Measurements from ENCODE around the gene UNKL.

UNKL gene

DNA sequence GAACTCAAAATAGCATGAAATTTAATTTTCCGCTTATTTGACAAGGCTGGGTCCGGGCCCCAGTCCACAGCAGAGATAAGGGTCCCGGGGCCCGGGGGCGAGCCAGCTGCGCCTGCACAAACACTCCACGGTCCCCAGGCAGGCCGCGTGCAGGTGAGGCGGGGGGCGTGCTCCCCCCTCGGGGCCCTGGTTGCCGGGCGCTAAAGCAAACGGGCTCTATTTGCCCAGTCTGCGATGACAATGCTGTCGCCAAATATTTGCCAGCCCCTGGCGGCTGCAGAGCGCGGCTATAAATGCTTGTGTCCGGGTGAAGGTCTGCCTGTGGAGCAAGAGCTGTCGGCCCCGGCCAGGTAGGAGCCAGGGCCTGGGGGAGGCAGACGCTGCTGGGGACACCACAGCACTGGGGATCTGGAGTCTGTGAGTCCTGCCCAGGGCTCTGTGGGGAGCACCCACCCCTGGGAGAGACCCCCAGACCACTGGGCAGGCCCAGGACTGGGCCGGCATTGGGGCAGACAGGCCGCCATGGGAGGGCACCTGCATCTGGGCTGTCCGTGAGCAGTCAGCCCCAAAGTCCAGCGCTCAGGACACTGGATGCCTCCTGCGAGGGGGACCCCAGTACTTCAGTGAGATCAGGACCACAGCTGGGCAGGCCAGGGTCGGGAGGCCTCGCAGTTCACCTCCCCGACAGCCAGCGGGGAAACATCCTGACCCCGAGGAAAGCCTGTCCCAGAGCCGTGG, 16.4 kb upstream of the UNKL start, which contains the start of gene PERCC1:
Gene PERCC1, plus strand, starts transcription at position 320 of the 738 bp plus-strand sequence. CDS start 1,516 bp downstream, outside the sequence.
- TF ChIP-seq POLR2A (IDR thresholded peaks at IDR 0.05; ENCODE audit: low read length) (no peak), GATA1 (IDR thresholded peaks at IDR 0.05; ENCODE audit: low read depth, low read length) (no peak)
- DNase-seq, result no peak

DNA sequence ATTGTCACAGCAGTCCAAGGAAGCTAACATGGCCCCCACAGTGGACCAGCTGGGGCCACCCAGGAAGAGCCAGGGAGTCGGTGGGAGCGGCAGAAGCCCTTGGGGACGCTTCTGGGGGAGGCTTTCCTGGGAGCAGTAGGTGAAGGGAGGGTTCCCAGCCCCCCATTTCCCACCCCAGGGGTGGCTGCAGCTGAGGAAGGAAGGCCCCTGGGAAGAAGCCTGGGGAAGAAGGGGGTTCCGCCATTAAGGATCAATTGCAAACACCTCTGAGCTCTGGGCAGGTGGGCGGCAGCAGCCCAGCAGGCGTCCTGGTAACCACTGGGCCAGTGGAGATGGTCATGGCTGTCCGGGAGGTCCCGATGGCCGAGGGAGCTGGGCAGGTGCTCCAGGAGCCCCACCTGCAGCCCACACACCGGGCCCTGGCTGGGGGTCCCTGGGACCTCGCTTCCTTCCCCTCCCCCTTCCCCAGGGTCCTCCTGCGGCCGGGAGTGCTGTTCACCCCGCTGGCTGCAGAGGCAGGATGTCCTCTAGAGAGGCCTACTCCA, 15.8 kb upstream of the UNKL start:
- no peak for TF ChIP-seq GATA1 (IDR thresholded peaks at IDR 0.05; ENCODE audit: low read depth, low read length)
- TF ChIP-seq POLR2A (IDR thresholded peaks at IDR 0.05; ENCODE audit: low read length), result no peak
- no peak for DNase-seq

DNA sequence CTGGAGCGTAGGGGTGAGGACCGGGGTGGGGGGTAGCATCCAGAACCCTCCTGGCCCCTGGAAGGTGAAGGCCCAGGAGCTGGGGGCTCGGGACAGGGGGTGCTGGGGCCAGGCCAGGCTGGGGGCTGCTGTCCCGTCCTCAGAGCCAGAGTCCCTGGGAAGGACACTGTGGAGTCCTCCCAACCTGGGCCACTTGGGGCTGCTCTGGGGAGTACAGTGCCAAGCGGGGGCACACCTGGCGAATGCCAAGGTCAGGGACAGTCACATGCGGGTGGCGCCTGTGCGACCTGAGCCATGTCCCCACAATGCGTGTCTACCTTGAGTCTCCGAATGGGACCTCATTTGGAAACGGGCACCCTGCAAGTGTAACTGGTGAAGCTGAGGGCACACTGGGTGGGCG, 15.1 kb upstream of the UNKL start:
- no peak for DNase-seq

DNA sequence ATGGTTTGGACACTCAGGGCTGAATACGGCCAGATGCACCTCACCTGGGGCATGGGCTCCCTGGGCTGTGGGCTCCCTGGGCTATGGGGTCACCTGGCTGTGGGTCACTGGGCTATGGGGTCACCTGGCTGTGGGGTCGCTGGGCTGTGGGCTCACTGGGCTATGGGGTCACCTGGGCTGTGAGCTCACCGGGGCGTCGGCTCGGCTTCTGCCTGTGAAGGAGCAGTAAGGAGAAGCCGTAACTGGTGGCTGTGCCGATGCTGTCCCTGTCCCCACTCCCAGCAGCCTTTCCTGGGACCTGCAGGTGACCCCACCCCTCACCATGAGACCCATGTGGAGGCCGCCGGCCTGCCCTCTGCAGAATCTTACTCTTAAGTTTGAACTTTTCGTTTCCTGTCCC, 14.5 kb upstream of the UNKL start:
- no peak for DNase-seq
- TF ChIP-seq GATA1 (IDR thresholded peaks at IDR 0.05; ENCODE audit: low read depth, low read length) (no peak), POLR2A (IDR thresholded peaks at IDR 0.05; ENCODE audit: low read length) (no peak)

More for the DNA sequence above, 15.1 kb upstream of the UNKL start:
- TF ChIP-seq POLR2A (IDR thresholded peaks at IDR 0.05; ENCODE audit: low read length) (no peak), GATA1 (IDR thresholded peaks at IDR 0.05; ENCODE audit: low read depth, low read length) (no peak)

DNA sequence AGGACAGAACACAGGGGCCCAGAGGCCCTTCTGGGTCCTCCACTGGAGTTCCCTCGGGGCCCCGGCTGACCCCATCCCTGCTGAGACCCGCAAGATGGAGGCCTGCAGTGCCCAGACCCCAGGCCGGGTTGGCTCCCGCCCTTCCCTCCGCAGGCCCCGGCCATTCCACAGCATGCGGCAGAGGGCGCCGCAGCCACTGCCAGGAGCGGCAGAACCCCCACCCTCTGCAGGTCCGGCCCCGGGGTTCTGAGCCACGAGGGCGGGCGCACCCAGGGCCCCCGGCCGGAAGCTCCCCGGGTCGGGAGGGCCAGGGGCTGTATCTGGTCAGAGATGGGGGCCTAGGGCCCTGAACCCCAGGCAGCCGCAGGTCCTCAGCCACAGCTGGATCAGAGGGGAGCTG, 14.0 kb upstream of the UNKL start:
- TF ChIP-seq POLR2A (IDR thresholded peaks at IDR 0.05; ENCODE audit: low read length), result no peak
- no peak for TF ChIP-seq GATA1 (IDR thresholded peaks at IDR 0.05; ENCODE audit: low read depth, low read length)
- peak; percentile 57 to 62 for DNase-seq

DNA sequence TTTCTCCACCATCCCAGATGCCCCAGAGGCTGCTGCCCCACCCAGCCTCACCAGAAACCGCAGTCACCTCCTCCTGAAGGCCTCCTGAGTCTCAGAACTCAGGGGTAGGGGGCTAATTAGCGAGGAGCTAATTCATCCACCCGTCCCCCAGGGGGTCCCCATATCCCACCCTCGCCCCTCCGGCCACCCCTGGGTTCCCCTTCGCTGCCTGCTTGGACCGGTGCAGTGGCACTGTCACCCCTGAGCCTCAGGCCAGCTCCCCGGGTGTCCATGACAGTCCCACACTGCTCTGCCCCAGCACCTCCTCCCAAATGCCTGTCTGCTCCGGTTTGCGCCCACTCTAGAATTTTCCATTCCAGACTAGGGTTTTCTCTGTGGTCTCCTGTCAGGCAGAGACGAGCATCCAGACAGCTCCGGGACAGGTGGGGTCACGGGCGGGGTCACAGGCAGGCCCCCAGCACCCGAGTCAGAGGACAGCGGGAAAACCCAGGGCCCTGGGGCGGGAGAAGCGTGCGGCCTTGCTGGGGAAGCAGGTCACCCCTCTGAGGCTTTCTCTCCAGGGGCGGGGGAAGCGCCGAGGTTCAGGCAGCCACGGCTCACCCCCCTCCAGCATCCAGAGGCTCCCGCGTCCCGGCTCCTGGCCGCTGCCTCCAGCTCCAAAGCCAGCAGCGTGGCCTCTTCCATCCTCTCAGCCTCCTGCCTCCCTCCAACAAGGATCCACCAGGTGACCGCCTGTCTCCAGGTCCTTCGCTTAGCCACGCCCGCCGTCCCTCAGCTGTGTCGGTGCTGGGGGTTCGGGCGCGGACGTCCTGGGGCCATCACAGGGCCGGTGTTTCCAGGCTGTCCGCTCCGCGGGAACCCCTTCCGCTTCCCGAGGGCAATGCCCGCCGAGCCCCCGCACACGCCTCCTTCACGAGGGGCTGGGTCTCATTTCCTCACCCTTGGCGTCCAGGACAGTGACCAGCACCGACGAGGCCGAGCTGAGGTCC, 13.3 kb upstream of the UNKL start:
- no peak for DNase-seq
- TF ChIP-seq GATA1 (IDR thresholded peaks at IDR 0.05; ENCODE audit: low read depth, low read length) (no peak), POLR2A (IDR thresholded peaks at IDR 0.05; ENCODE audit: low read length) (no peak)

- no peak for DNase-seq
These were observed 12.4 kb upstream of the UNKL start for GRCh38 chr16:1426734-1427471.

GRCh38 chr16:1425616-1426370, 11.3 kb upstream of the UNKL start:
- no peak for DNase-seq
- no peak for TF ChIP-seq POLR2A (IDR thresholded peaks at IDR 0.05; ENCODE audit: low read length)
- no peak for TF ChIP-seq GATA1 (IDR thresholded peaks at IDR 0.05; ENCODE audit: low read depth, low read length)

More at GRCh38 chr16:1426734-1427471, 12.4 kb upstream of the UNKL start:
- TF ChIP-seq POLR2A (IDR thresholded peaks at IDR 0.05; ENCODE audit: low read length), result no peak
- no peak for TF ChIP-seq GATA1 (IDR thresholded peaks at IDR 0.05; ENCODE audit: low read depth, low read length)

DNA sequence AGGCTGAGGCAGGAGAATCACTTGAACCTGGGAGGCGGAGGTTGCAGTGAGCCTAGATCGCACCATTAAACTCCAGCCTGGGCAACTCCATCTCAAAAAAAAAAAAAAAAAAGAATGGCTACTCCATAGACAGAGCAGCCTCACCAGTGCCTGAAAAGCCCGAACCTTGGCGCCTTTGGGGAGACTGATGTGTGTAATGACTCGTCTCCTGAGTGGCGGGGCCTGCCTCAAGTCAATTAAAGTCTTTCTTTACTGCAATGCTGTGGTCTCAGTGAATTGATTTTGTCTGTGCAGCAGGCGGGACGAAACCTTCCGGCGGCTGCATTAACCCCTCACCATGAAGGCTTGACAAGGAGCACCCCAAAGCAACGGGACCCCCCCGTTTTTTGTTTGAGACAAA, 9.5 kb upstream of the UNKL start:
- no peak for TF ChIP-seq POLR2A (IDR thresholded peaks at IDR 0.05; ENCODE audit: low read length)
- no peak for TF ChIP-seq GATA1 (IDR thresholded peaks at IDR 0.05; ENCODE audit: low read depth, low read length)
- DNase-seq, result no peak

DNA sequence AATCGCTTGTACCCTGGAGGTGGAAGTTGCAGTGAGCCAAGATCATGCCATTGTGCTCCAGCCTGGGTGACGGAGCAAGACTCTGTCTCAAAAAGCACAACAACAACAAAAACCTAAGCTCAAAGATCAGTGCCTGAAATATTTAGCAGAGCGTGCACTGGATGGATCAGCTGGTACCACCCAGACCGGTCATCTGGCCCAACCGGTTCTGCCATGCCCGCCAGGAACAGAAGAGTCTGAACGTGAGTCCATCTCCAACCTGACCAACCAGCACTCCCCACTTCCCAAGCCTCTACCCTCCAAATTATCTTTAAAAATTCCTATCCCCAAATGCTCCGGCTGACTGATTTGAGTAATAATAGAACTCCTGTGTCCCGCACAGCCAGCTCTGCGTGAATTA, 7.6 kb upstream of the UNKL start:
- DNase-seq, result no peak
- no peak for TF ChIP-seq GATA1 (IDR thresholded peaks at IDR 0.05; ENCODE audit: low read depth, low read length)
- TF ChIP-seq POLR2A (IDR thresholded peaks at IDR 0.05; ENCODE audit: low read length), result no peak

DNA sequence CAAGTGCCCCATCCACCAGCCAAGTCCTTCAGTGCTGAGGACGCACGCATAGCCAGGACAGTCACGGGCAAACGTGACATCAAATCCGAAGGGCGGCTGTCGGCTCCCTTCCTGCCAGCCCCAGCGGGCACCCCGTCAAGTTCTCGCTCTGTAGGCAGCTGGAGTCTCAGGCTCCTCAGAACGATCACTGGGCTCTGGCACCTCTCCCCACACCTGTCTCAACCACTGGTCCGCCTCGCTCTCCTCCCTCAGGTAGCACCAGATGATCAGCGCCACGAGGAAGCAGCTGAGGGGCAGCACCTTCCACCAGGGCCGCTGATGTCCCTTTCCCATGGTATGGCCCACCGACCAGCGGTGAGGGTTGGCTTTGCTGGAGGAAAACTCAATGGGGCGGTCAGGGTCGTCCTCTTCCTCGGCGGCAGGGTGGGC, 5.6 kb upstream of the UNKL start:
- TF ChIP-seq POLR2A (IDR thresholded peaks at IDR 0.05; ENCODE audit: low read length) (no peak), GATA1 (IDR thresholded peaks at IDR 0.05; ENCODE audit: low read depth, low read length) (no peak)
- DNase-seq, result peak; percentile 53 to 63

- no peak for DNase-seq
- TF ChIP-seq GATA1 (IDR thresholded peaks at IDR 0.05; ENCODE audit: low read depth, low read length), result no peak
- no peak for TF ChIP-seq POLR2A (IDR thresholded peaks at IDR 0.05; ENCODE audit: low read length)
These were observed 2.0 kb upstream of the UNKL start for GRCh38 chr16:1416521-1416941.
